Bronchial epithelial cell (primary cell): ENCODE results near the gene PRMT7. TPM values are rescaled to one million over a fixed set of nuclear protein-coding genes. Genes with fewer than 3 reads are reported as not detected.

Experiments used
- DNase-seq: peaks from one replicate; pipeline ENCODE4 v3.0.0-alpha.2; 2010; ENCODE audit warnings: low read depth
- FAIRE-seq: peaks from 2 replicates; lab custom pipeline; 2011; peaks lifted over from hg19 to GRCh38; lab: Jason Lieb, UNC
- H3K27me3 ChIP-seq: 2 replicates; pipeline ENCODE4 v1.5.1; 2011; ENCODE audit warnings: low read length; ENCODE audit not compliant: control insufficient read depth, insufficient read depth
- H3K36me3 ChIP-seq: 2 replicates; pipeline ENCODE4 v1.5.1; 2011; ENCODE audit warnings: low read length; ENCODE audit not compliant: control insufficient read depth, insufficient read depth
- H3K4me3 ChIP-seq: 2 replicates; pipeline ENCODE4 v1.5.1; 2011; ENCODE audit warnings: mild to moderate bottlenecking, low read depth, low read length, control low read depth
- total RNA-seq: library from RNA; depleted of rRNA; stranded (reverse); fragments of >200 nt; gene quantifications from 2 replicates; pipeline ENCODE4 v1.2.1, GENCODE V29; 2014
- TF ChIP-seq, protein P1 (sequence below): IDR thresholded peaks from 2 replicates; pipeline ENCODE4 v1.5.1; 2011; ENCODE audit warnings: mild to moderate bottlenecking, moderate library complexity, low read length, control low read depth, inconsistent platforms; ENCODE audit not compliant: insufficient read depth, severe bottlenecking

PRMT7 gene
- total RNA-seq, 1 donor from 2014 or later: 36.9 TPM

DNA sequence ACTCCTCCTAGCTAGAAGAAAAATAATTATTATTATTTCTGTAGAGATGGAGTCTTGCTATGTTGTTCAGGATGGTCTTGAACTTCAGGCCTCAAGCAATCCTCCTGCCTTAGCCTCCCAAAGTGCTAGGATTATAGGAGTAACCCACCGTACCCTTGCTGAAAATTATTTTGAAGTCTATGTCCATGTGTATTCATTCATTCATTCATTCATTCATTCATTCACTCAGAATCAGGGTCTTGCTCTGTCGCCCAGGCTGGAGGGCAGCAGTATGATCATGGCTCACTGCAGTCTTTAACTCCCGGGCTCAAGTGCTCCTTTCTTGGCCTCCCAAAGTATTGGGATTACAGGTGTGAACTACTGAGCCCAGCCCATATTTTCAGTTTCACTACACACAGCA is 4.2 kb upstream of the PRMT7 start:
- H3K4me3 ChIP-seq: no peak overlapping the region
- TF ChIP-seq, protein P1, sequence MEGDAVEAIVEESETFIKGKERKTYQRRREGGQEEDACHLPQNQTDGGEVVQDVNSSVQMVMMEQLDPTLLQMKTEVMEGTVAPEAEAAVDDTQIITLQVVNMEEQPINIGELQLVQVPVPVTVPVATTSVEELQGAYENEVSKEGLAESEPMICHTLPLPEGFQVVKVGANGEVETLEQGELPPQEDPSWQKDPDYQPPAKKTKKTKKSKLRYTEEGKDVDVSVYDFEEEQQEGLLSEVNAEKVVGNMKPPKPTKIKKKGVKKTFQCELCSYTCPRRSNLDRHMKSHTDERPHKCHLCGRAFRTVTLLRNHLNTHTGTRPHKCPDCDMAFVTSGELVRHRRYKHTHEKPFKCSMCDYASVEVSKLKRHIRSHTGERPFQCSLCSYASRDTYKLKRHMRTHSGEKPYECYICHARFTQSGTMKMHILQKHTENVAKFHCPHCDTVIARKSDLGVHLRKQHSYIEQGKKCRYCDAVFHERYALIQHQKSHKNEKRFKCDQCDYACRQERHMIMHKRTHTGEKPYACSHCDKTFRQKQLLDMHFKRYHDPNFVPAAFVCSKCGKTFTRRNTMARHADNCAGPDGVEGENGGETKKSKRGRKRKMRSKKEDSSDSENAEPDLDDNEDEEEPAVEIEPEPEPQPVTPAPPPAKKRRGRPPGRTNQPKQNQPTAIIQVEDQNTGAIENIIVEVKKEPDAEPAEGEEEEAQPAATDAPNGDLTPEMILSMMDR: no peak
- FAIRE-seq: no peak
- no peaks in the 10 kb centered on the region for H3K27me3 ChIP-seq
- peaks cover 19% of the 10 kb centered on the region for H3K36me3 ChIP-seq
- DNase-seq: no peak

DNA sequence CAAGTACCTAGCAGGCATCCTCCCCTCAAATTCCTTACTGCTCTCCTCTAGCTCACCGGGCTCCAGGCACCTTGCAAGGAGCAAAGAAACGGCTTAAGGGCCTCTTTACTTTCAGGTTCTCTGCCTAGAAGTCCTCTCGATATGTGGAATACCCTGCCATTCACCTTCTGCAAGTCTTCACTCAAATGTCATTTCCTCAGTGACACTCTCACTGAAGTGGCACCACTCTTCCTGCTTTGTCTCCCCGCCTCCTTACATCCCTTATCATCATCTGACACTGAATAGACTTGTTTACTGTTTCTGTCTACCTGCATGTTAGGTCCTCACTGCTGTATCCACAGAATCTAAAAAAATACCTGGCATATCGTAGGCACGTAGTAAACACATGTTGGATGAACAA is 1.0 kb upstream of the PRMT7 start:
- peaks cover 7% of the 10 kb centered on the region for H3K36me3 ChIP-seq
- DNase-seq (no peak), FAIRE-seq (no peak)
- no peaks in the 10 kb centered on the region for H3K27me3 ChIP-seq
- TF ChIP-seq, protein P1: no peak
- H3K4me3 ChIP-seq: peak overlapping the region; percentile 76

DNA sequence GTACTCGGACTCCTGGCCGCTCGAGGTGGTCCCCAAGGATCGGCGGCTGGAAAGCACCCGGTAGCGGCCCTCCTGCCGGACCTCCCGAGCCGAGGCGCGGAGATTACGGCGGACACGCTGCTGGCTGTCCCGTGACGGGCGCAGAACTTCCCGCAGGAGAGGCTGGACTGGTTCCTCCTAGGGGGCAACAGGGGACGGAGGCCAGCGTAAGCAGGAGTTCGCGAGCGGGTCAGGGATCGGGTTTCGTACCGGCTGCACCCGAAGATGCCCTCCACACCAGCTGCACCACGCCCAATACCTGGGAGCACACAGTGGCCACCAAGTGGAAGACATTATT is 414 bp upstream of the PRMT7 start:
- Histone ChIP-seq H3K27me3 (no peaks in the 10 kb centered on the region), H3K4me3 (peak overlapping the region; percentile 76), H3K36me3 (peaks cover 7% of the 10 kb centered on the region)
- DNase-seq: no peak
- TF ChIP-seq, protein P1: no peak
- FAIRE-seq: no peak

DNA sequence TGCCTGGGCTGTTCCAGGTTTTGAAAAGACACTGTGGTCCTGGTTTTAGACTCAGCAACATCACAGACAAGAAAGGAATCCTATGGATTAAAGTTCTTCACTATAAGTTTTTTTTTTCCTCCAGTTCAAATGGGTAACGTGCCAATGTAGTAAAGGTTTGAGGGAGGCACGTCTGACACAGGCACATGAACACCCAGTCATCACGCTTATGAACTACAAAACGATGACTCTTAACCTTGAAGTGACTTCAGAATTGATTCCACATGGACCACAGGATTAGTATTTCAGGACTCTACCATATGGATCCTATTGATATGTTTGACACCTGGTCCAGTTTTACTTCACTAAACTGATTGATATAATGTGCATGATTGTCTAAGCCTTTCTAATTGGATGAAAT is 2.3 kb downstream of the PRMT7 start:
- Histone ChIP-seq H3K36me3 (peaks cover 5% of the 10 kb centered on the region), H3K4me3 (no peak overlapping the region), H3K27me3 (no peaks in the 10 kb centered on the region)
- FAIRE-seq (no peak), DNase-seq (no peak)
- TF ChIP-seq, protein P1: no peak

DNA sequence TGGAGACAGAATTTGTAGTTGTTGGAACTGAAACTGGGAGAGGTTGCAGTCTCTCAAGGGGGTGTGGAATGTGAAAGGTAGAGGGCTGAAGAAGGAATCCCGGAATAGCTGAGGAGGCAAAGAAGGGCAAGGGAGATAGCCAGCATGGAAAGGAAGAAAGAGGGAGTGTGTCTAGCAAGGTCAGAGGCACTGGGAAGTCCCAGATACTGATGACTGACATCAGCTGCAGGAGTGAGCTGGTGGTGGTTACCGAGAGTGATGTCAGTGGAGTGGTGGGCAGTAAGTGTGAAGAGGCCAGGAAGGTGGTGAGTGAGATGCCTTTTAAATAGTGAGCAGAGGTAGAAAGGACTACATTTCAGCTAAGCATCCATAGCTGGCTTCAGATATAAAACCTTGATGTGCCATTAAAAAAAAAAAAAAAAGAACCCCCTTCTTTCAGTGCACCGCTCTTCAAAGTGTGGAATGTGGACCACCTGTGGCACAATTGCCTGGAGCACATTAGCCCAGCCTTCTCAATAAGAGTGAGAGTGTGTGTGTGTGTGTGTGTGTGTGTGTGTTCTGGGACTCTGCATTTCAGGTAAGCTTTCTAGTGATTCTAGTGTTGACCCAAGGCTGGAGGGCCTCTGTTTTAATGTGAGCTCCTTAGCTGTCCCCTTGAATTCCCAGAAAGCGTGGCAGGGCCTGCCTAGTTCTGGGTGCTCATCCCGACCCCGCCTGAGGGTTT is 8.5 kb downstream of the PRMT7 start:
- TF ChIP-seq, protein P1: no peak
- FAIRE-seq (no peak), DNase-seq (no peak)
- no peak overlapping the region for H3K4me3 ChIP-seq
- H3K27me3 ChIP-seq: no peaks in the 10 kb centered on the region
- H3K36me3 ChIP-seq: peaks cover 10% of the 10 kb centered on the region

DNA sequence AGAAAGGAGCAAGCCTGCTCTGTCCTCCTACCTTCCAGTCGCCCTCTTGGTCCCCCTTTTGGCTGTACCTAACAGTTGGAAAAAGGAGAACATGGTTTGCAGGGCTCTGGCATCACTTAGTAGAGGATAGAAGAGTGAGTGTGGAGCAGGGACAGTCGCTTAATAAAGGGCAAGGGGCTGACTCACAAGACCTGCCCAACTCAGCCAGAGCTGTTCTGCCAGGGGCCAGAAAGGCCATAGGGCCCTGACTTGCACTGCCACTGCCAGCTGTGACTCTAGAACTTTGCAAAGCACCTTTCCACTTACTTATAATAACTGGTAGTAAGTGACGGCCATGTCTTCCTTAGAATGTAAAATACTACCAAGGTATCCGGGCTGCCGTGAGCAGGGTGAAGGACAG is 13.5 kb downstream of the PRMT7 start:
- no peak overlapping the region for H3K4me3 ChIP-seq
- H3K36me3 ChIP-seq: peaks cover 5% of the 10 kb centered on the region
- FAIRE-seq (no peak), DNase-seq (no peak)
- TF ChIP-seq, protein P1: no peak
- no peaks in the 10 kb centered on the region for H3K27me3 ChIP-seq
